Skeletal muscle satellite cell (primary cell): ENCODE data around the gene PROP1.
"Not testable (repeated sequence)": the region's sequence is repeated elsewhere in the genome, so short reads cannot be mapped to it uniquely, and the experiment has no call there.

Experiments used
- H3K27me3 ChIP-seq: 2 replicates; pipeline ENCODE4 v1.7.0; 2013; ENCODE audit warnings: low read length; ENCODE audit not compliant: control insufficient read depth, insufficient read depth
- H3K36me3 ChIP-seq: 2 replicates; pipeline ENCODE4 v1.7.0; 2013; ENCODE audit warnings: mild to moderate bottlenecking, control low read depth, low read length; ENCODE audit not compliant: insufficient read depth
- H3K4me1 ChIP-seq: 2 replicates; pipeline ENCODE4 v1.7.0; 2013; ENCODE audit warnings: low read length; ENCODE audit not compliant: control insufficient read depth, insufficient read depth
- H3K4me2 ChIP-seq: 2 replicates; pipeline ENCODE4 v1.7.0; 2013; ENCODE audit warnings: mild to moderate bottlenecking, low read length
- H3K4me3 ChIP-seq: 2 replicates; pipeline ENCODE4 v1.7.0; 2013; ENCODE audit warnings: low read length
- H3K9ac ChIP-seq: 2 replicates; pipeline ENCODE4 v1.7.0; 2013; ENCODE audit warnings: mild to moderate bottlenecking, low read depth, low read length, moderate library complexity
- H3K9me3 ChIP-seq: replicated peaks from 2 replicates; pipeline ENCODE4 v1.7.0; 2013; ENCODE audit warnings: mild to moderate bottlenecking, control low read depth, low read length

The PROP1 gene

GRCh38 chr5:177981296-177982071, 14.6 kb downstream of the PROP1 start:
- H3K4me3 ChIP-seq = no peak overlapping the region
- no peak overlapping the region for H3K4me2 ChIP-seq
- H3K9me3 ChIP-seq = no peaks in the 10 kb centered on the region
- H3K9ac ChIP-seq = no peak overlapping the region
- H3K36me3 ChIP-seq = no peaks in the 10 kb centered on the region
- no peaks in the 10 kb centered on the region for H3K4me1 ChIP-seq
- peaks cover 41% of the 10 kb centered on the region for H3K27me3 ChIP-seq

GRCh38 chr5:177980743-177981151, 15.3 kb downstream of the PROP1 start:
- Histone ChIP-seq H3K36me3 (no peaks in the 10 kb centered on the region), H3K4me3 (no peak overlapping the region), H3K9ac (no peak overlapping the region), H3K9me3 (no peaks in the 10 kb centered on the region), H3K27me3 (peaks cover 37% of the 10 kb centered on the region), H3K4me2 (no peak overlapping the region), H3K4me1 (no peaks in the 10 kb centered on the region)

GRCh38 chr5:177977600-177977999, 18.4 kb downstream of the PROP1 start:
- H3K36me3 ChIP-seq, H3K4me2 ChIP-seq, H3K9me3 ChIP-seq, H3K4me3 ChIP-seq, H3K9ac ChIP-seq, H3K4me1 ChIP-seq: not testable (repeated sequence)
- H3K27me3 ChIP-seq = peaks cover 12% of the 10 kb centered on the region

GRCh38 chr5:177973066-177973635, 22.9 kb downstream of the PROP1 start:
- Histone ChIP-seq H3K9ac (no peak overlapping the region), H3K36me3 (no peaks in the 10 kb centered on the region), H3K4me3 (no peak overlapping the region)

GRCh38 chr5:177972613-177973012, 23.4 kb downstream of the PROP1 start:
- Histone ChIP-seq H3K4me2 (no peak overlapping the region), H3K4me1 (peaks cover 2% of the 10 kb centered on the region), H3K9ac (no peak overlapping the region), H3K36me3 (no peaks in the 10 kb centered on the region), H3K27me3 (peaks cover 5% of the 10 kb centered on the region), H3K4me3 (no peak overlapping the region), H3K9me3 (no peaks in the 10 kb centered on the region)

More at GRCh38 chr5:177973066-177973635, 22.9 kb downstream of the PROP1 start:
- Histone ChIP-seq H3K4me1 (no peaks in the 10 kb centered on the region), H3K9me3 (no peaks in the 10 kb centered on the region), H3K4me2 (no peak overlapping the region), H3K27me3 (peaks cover 5% of the 10 kb centered on the region)

GRCh38 chr5:177972014-177972413, 24.0 kb downstream of the PROP1 start:
- H3K4me1 ChIP-seq, H3K9me3 ChIP-seq, H3K27me3 ChIP-seq, H3K9ac ChIP-seq, H3K4me3 ChIP-seq, H3K36me3 ChIP-seq, H3K4me2 ChIP-seq: not testable (repeated sequence)

GRCh38 chr5:177968661-177969211, 27.3 kb downstream of the PROP1 start:
- H3K36me3 ChIP-seq = no peaks in the 10 kb centered on the region
- no peaks in the 10 kb centered on the region for H3K9me3 ChIP-seq
- H3K4me1 ChIP-seq = peaks cover 8% of the 10 kb centered on the region
- no peak overlapping the region for H3K4me2 ChIP-seq
- no peak overlapping the region for H3K4me3 ChIP-seq
- H3K9ac ChIP-seq = no peak overlapping the region
- H3K27me3 ChIP-seq = peaks cover 5% of the 10 kb centered on the region

GRCh38 chr5:177967221-177967887, 28.7 kb downstream of the PROP1 start:
- Histone ChIP-seq H3K4me1 (peaks cover 8% of the 10 kb centered on the region), H3K4me2 (no peak overlapping the region), H3K27me3 (peaks cover 4% of the 10 kb centered on the region), H3K36me3 (no peaks in the 10 kb centered on the region), H3K4me3 (no peak overlapping the region), H3K9ac (no peak overlapping the region), H3K9me3 (no peaks in the 10 kb centered on the region)

- Histone ChIP-seq H3K4me3 (no peak overlapping the region), H3K4me1 (peaks cover 8% of the 10 kb centered on the region), H3K27me3 (no peaks in the 10 kb centered on the region), H3K9ac (no peak overlapping the region), H3K9me3 (no peaks in the 10 kb centered on the region), H3K4me2 (no peak overlapping the region), H3K36me3 (no peaks in the 10 kb centered on the region)
Observed at GRCh38 chr5:177966839-177967166, 29.2 kb downstream of the PROP1 start.

- Histone ChIP-seq H3K4me3 (no peak overlapping the region), H3K9ac (no peak overlapping the region), H3K4me1 (peaks cover 8% of the 10 kb centered on the region), H3K4me2 (no peak overlapping the region), H3K9me3 (no peaks in the 10 kb centered on the region), H3K36me3 (no peaks in the 10 kb centered on the region), H3K27me3 (no peaks in the 10 kb centered on the region)
Observed at GRCh38 chr5:177966009-177966838, 29.8 kb downstream of the PROP1 start.

- no peaks in the 10 kb centered on the region for H3K9me3 ChIP-seq
- no peak overlapping the region for H3K9ac ChIP-seq
- H3K4me1 ChIP-seq = peaks cover 8% of the 10 kb centered on the region
- no peak overlapping the region for H3K4me3 ChIP-seq
- no peaks in the 10 kb centered on the region for H3K36me3 ChIP-seq
- H3K27me3 ChIP-seq = no peaks in the 10 kb centered on the region
- no peak overlapping the region for H3K4me2 ChIP-seq
Observed at GRCh38 chr5:177964471-177964870, 31.6 kb downstream of the PROP1 start.
